DMS79 treated with DMSO at 0.1 percent for 48 hours (cell line): ENCODE results near the gene PLEKHA4.
A peak's percentile ranks its signal among the peaks of the same experiment; 100 is the strongest.
"Not testable (repeated sequence)": the region's sequence is repeated elsewhere in the genome, so short reads cannot be mapped to it uniquely, and the experiment has no call there.

Experiments used
- DNase-seq: peaks from one replicate; lab custom pipeline; 2025; lab: John Stamatoyannopoulos, UW

PLEKHA4 gene

GRCh38 chr19:48868114-48868886 lies at the start of gene PLEKHA4:
TSS of gene PLEKHA4 (minus strand) at chr19:48868617. CDS start at chr19:48867620, 997 bp downstream.
- no peak for DNase-seq

GRCh38 chr19:48918071-48918470 lies 49.7 kb upstream of the PLEKHA4 start:
- no peak for DNase-seq

- DNase-seq: peak; percentile 99
Measured at GRCh38 chr19:48915757-48916156, 47.3 kb upstream of the PLEKHA4 start.

- peak; percentile 15 for DNase-seq
Measured at GRCh38 chr19:48914181-48914580, 45.8 kb upstream of the PLEKHA4 start.

GRCh38 chr19:48913114-48913889 lies 44.9 kb upstream of the PLEKHA4 start:
- DNase-seq: no peak

- DNase-seq: no peak
Measured at GRCh38 chr19:48910803-48911202, 42.4 kb upstream of the PLEKHA4 start.

GRCh38 chr19:48909424-48910077 lies 41.1 kb upstream of the PLEKHA4 start:
- not testable (repeated sequence) for DNase-seq

GRCh38 chr19:48907671-48908070 lies 39.3 kb upstream of the PLEKHA4 start:
- DNase-seq: no peak

- DNase-seq: no peak
Measured at GRCh38 chr19:48906324-48906723, 37.9 kb upstream of the PLEKHA4 start.

GRCh38 chr19:48905664-48906063 lies 37.2 kb upstream of the PLEKHA4 start:
- DNase-seq: no peak

- DNase-seq: not testable (repeated sequence)
Measured at GRCh38 chr19:48903788-48904187, 35.4 kb upstream of the PLEKHA4 start.

- DNase-seq: not testable (repeated sequence)
Measured at GRCh38 chr19:48902291-48902690, 33.9 kb upstream of the PLEKHA4 start.

GRCh38 chr19:48900477-48901406 lies 32.3 kb upstream of the PLEKHA4 start:
- DNase-seq: peak; percentile 7

GRCh38 chr19:48899781-48900476 lies 31.5 kb upstream of the PLEKHA4 start, which contains the start of gene NUCB1:
TSS of gene NUCB1 (plus strand) at chr19:48900312. CDS start at chr19:48900797, 485 bp downstream.
- DNase-seq: peak; percentile 96

- not testable (repeated sequence) for DNase-seq
Measured at GRCh38 chr19:48899386-48899749, 31.0 kb upstream of the PLEKHA4 start.

GRCh38 chr19:48897181-48897580 lies 28.8 kb upstream of the PLEKHA4 start:
- DNase-seq: no peak

GRCh38 chr19:48896191-48896720 lies 27.8 kb upstream of the PLEKHA4 start:
- DNase-seq: no peak

- DNase-seq: no peak
Measured at GRCh38 chr19:48895226-48895625, 26.8 kb upstream of the PLEKHA4 start.

- DNase-seq: no peak
Measured at GRCh38 chr19:48890551-48890950, 22.1 kb upstream of the PLEKHA4 start.

GRCh38 chr19:48889496-48889895 lies 21.1 kb upstream of the PLEKHA4 start:
- DNase-seq: not testable (repeated sequence)
